BE2C (cell line): Measurements from ENCODE around the gene UGT3A1.

Source experiments
- DNase-seq: peaks from one replicate; pipeline ENCODE4 v3.0.0-alpha.2; 2020
- H3K27me3 ChIP-seq: fragments of 250-450 bp; sonication (Bioruptor Pico); 2 replicates; pipeline ENCODE4 v1.5.1; 2020; ENCODE audit warnings: mild to moderate bottlenecking
- H3K36me3 ChIP-seq: fragments of 250-450 bp; sonication (Bioruptor Pico); 2 replicates; pipeline ENCODE4 v1.5.1; 2020; ENCODE audit warnings: mild to moderate bottlenecking
- H3K4me1 ChIP-seq: fragments of 250-450 bp; sonication (Bioruptor Pico); 2 replicates; pipeline ENCODE4 v1.5.1; 2020
- H3K4me3 ChIP-seq: 2 replicates; pipeline ENCODE4 v1.5.1; 2011; ENCODE audit warnings: low read depth, low read length
- H3K9me3 ChIP-seq: fragments of 250-450 bp; sonication (Bioruptor Pico); 2 replicates; pipeline ENCODE4 v1.5.1; 2020
- CTCF ChIP-seq: IDR thresholded peaks from 2 replicates; pipeline ENCODE4 v1.5.1; 2012; ENCODE audit warnings: mild to moderate bottlenecking, low read depth, low read length

UGT3A1 gene

GRCh38 chr5:35919191-35919590 lies 72.0 kb downstream of the UGT3A1 start:
- Histone ChIP-seq H3K36me3 (no peaks in the 10 kb centered on the region), H3K4me1 (no peaks in the 10 kb centered on the region), H3K4me3 (no peak overlapping the region), H3K9me3 (no peaks in the 10 kb centered on the region), H3K27me3 (peaks cover 3% of the 10 kb centered on the region)
- TF ChIP-seq CTCF: no peak
- DNase-seq: no peak

- no peaks in the 10 kb centered on the region for H3K36me3 ChIP-seq
- no peak overlapping the region for H3K4me3 ChIP-seq
- DNase-seq: no peak
- TF ChIP-seq CTCF: no peak
- no peaks in the 10 kb centered on the region for H3K4me1 ChIP-seq
- no peaks in the 10 kb centered on the region for H3K9me3 ChIP-seq
- H3K27me3 ChIP-seq: no peaks in the 10 kb centered on the region
Observed at GRCh38 chr5:35908814-35909213, 82.4 kb downstream of the UGT3A1 start.

GRCh38 chr5:35908228-35908627 lies 83.0 kb downstream of the UGT3A1 start:
- H3K9me3 ChIP-seq: no peaks in the 10 kb centered on the region
- no peaks in the 10 kb centered on the region for H3K4me1 ChIP-seq
- TF ChIP-seq CTCF: no peak

GRCh38 chr5:35904443-35905132 lies 86.6 kb downstream of the UGT3A1 start:
- DNase-seq: no peak
- 0 out of 2 replicates have a peak, but pooled peaks cover 3% of the 10 kb centered on the region for H3K27me3 ChIP-seq
- H3K4me3 ChIP-seq: no peak overlapping the region
- no peak for TF ChIP-seq CTCF
- no peaks in the 10 kb centered on the region for H3K4me1 ChIP-seq
- H3K9me3 ChIP-seq: no peaks in the 10 kb centered on the region
- H3K36me3 ChIP-seq: no peaks in the 10 kb centered on the region

More at GRCh38 chr5:35908228-35908627, 83.0 kb downstream of the UGT3A1 start:
- H3K36me3 ChIP-seq: no peaks in the 10 kb centered on the region
- H3K4me3 ChIP-seq: no peak overlapping the region
- DNase-seq: no peak
- no peaks in the 10 kb centered on the region for H3K27me3 ChIP-seq

GRCh38 chr5:35903631-35904203 lies 87.5 kb downstream of the UGT3A1 start:
- H3K4me3 ChIP-seq: no peak overlapping the region
- H3K4me1 ChIP-seq: no peaks in the 10 kb centered on the region
- DNase-seq: no peak
- no peaks in the 10 kb centered on the region for H3K9me3 ChIP-seq
- no peak for TF ChIP-seq CTCF
- H3K36me3 ChIP-seq: no peaks in the 10 kb centered on the region
- H3K27me3 ChIP-seq: 0 out of 2 replicates have a peak, but pooled peaks cover 3% of the 10 kb centered on the region

- Histone ChIP-seq H3K27me3 (0 out of 2 replicates have a peak, but pooled peaks cover 3% of the 10 kb centered on the region), H3K9me3 (no peaks in the 10 kb centered on the region), H3K4me3 (no peak overlapping the region), H3K4me1 (no peaks in the 10 kb centered on the region), H3K36me3 (no peaks in the 10 kb centered on the region)
- no peak for TF ChIP-seq CTCF
- DNase-seq: no peak
Observed at GRCh38 chr5:35902046-35902672, 89.0 kb downstream of the UGT3A1 start.
